ENCODE results near the gene ZNF337. TPM values are rescaled to one million over a fixed set of nuclear protein-coding genes. Genes with fewer than 3 reads are reported as not detected.

ZNF337 gene
- total RNA-seq, 2 donors from 2014 or later = 6.2 to 9.1 TPM

DNA sequence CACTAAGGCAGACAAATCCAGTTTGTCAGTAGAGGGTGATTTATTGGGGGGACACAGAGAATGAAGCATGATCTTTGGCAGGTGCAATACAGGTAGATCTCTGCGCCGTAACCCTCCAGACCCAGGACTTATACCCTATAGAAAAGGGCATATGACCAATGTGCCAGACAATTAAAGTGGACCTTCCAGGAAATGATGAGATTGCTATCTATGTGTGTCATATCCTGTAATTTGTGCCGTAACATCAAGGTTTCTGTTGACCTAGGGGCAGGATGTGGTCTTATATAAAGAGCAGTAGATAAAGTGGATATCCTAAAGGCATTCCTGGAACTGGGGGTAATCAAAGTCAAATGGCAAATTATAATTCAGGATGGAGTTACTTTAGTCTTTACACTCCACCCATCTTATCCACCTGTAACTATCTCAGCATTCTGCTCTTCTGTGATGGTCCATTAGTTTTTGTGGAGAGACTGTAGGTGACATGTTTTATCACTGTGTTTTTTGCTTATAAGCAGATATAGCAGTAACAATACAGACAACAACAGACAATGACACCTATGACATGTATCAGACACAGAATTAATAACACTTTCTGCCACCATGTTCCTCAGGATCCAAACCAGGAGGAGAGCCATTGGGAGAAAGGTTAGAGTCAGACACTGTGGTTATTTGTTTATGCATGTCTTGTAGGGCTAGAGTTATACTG lies 43.1 kb upstream of the ZNF337 start:
- no peak for DNase-seq (ENCODE audit: low spot score)
- no peaks in the 10 kb centered on the region for H3K36me3 ChIP-seq
- TF ChIP-seq, protein P1, sequence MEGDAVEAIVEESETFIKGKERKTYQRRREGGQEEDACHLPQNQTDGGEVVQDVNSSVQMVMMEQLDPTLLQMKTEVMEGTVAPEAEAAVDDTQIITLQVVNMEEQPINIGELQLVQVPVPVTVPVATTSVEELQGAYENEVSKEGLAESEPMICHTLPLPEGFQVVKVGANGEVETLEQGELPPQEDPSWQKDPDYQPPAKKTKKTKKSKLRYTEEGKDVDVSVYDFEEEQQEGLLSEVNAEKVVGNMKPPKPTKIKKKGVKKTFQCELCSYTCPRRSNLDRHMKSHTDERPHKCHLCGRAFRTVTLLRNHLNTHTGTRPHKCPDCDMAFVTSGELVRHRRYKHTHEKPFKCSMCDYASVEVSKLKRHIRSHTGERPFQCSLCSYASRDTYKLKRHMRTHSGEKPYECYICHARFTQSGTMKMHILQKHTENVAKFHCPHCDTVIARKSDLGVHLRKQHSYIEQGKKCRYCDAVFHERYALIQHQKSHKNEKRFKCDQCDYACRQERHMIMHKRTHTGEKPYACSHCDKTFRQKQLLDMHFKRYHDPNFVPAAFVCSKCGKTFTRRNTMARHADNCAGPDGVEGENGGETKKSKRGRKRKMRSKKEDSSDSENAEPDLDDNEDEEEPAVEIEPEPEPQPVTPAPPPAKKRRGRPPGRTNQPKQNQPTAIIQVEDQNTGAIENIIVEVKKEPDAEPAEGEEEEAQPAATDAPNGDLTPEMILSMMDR (IDR thresholded peaks at IDR 0.05) = no peak
- no peaks in the 10 kb centered on the region for H3K27me3 ChIP-seq
- H3K4me3 ChIP-seq = no peak overlapping the region
- H3K27ac ChIP-seq = no peak overlapping the region
- peaks cover 0 to 6% of the 10 kb centered on the region in 2 donors for H3K9me3 ChIP-seq
- H3K4me1 ChIP-seq = no peaks in the 10 kb centered on the region

DNA sequence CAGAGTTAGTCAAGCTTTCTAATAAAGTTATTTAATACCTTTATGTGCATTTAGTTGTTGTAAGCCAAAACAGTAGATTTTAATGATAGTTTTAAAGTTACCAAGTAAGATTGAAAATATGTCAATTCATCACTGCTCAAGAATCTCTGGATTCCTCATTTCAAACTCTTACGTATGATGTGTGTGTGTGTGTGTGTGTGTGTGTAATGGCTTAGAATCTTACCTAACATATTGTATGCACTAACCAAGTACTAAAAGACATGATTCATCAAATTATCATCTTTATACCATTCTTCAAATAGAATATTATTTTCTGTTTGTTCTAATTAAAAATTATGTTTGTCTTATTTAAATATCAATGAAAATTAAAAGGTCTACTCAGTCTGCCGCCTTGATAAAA lies 41.5 kb upstream of the ZNF337 start:
- TF ChIP-seq, protein P1 (IDR thresholded peaks at IDR 0.05) = no peak
- Histone ChIP-seq H3K9me3 (peaks cover 0 to 6% of the 10 kb centered on the region in 2 donors), H3K36me3 (no peaks in the 10 kb centered on the region), H3K27me3 (no peaks in the 10 kb centered on the region), H3K4me3 (no peak overlapping the region), H3K27ac (no peak overlapping the region), H3K4me1 (no peaks in the 10 kb centered on the region)
- DNase-seq (ENCODE audit: low spot score) = no peak

DNA sequence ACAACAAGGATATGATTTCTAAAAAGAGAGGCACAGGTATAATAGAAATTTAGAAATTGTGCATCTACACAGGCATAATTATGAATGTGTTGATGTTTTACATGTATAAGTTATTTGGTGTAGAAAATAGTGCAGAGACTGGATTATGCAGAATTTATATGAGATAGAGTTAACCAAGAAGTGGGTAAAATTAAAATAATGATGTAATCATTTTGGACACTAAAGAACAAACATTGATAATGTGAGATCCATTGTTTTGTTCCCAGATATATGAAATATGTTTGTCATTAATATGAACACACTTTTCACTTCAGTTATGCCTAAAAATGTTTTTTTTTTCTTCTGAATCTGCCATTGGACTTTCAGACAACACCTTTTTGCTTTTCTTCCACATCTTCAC lies 37.2 kb upstream of the ZNF337 start:
- Histone ChIP-seq H3K27me3 (no peaks in the 10 kb centered on the region), H3K36me3 (no peaks in the 10 kb centered on the region), H3K4me3 (no peak overlapping the region), H3K4me1 (no peaks in the 10 kb centered on the region), H3K27ac (no peak overlapping the region), H3K9me3 (peaks cover 0 to 6% of the 10 kb centered on the region in 2 donors)
- DNase-seq (ENCODE audit: low spot score) = no peak
- TF ChIP-seq, protein P1 (IDR thresholded peaks at IDR 0.05) = no peak

DNA sequence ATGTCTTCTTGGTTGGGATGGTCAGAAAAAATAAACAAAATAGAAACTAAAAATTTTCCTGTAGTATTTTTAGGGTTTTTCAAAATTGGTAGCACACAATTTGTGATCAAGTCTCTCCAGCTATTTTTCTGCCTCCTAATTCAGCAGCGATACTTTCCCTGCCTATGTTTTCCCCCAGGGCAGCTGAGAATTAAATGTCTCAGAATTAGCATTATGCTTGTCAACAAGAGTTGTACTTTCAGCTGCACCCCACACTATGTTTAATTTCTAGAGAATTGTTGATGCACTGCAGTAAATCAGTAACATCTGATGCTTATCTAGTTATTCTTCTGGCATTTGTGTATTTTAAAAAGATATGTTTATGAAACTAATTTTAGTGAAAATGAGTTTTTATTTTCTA lies 34.2 kb upstream of the ZNF337 start:
- Histone ChIP-seq H3K27ac (no peak overlapping the region), H3K27me3 (no peaks in the 10 kb centered on the region), H3K4me3 (no peak overlapping the region), H3K36me3 (no peaks in the 10 kb centered on the region), H3K4me1 (no peaks in the 10 kb centered on the region), H3K9me3 (peaks cover 0 to 13% of the 10 kb centered on the region in 2 donors)
- DNase-seq (ENCODE audit: low spot score) = no peak
- TF ChIP-seq, protein P1 (IDR thresholded peaks at IDR 0.05) = no peak

DNA sequence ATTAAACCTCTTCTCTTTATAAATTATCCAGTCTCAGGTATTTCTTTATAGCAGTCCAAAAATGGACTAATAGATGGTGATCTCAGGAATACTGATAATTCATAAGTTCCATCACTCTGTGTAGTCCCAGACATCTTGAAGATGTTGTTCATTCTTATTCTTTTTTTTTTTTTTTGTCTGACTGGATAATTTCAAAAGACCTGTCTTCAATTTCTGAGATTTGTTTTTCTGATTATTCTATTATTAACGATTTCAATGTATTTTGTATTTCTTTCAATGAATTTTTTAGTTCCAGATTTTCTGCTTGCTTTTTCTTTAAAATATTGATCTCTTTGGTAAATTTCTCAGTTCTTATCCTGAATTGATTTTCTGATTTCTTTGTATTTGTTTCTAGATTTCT lies 29.7 kb upstream of the ZNF337 start:
- TF ChIP-seq, protein P1 (IDR thresholded peaks at IDR 0.05) = no peak
- Histone ChIP-seq H3K4me1 (no peaks in the 10 kb centered on the region), H3K9me3 (peaks cover 4 to 47% of the 10 kb centered on the region in 2 donors), H3K27me3 (no peaks in the 10 kb centered on the region), H3K4me3 (no peak overlapping the region), H3K36me3 (no peaks in the 10 kb centered on the region), H3K27ac (no peak overlapping the region)
- DNase-seq (ENCODE audit: low spot score) = no peak

DNA sequence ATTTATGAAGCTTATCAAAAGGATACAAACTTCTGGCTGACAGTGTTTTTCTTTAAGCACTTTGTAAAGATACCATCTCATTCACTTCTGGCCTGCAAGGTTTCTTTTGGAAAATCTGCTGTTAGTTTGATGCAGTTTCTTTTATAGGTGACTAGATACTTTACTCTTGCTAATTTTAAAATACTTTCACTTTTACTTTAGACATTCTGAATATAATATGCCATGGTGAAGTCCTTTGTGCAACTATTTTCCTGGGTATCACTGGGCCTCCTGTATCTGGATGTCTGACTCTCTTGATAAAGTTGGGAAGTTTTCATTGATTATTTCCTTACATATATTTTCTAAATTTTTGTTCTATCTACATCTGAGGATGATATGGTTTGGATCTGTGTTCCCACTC lies 29.0 kb upstream of the ZNF337 start:
- TF ChIP-seq, protein P1 (IDR thresholded peaks at IDR 0.05) = no peak
- no peak for DNase-seq (ENCODE audit: low spot score)
- no peak overlapping the region for H3K27ac ChIP-seq
- H3K36me3 ChIP-seq = no peaks in the 10 kb centered on the region
- H3K4me1 ChIP-seq = no peaks in the 10 kb centered on the region
- peaks cover 4 to 47% of the 10 kb centered on the region in 2 donors for H3K9me3 ChIP-seq
- no peaks in the 10 kb centered on the region for H3K27me3 ChIP-seq
- H3K4me3 ChIP-seq = no peak overlapping the region
